ENCODE measurements around the gene CHM.

Gene CHM

DNA sequence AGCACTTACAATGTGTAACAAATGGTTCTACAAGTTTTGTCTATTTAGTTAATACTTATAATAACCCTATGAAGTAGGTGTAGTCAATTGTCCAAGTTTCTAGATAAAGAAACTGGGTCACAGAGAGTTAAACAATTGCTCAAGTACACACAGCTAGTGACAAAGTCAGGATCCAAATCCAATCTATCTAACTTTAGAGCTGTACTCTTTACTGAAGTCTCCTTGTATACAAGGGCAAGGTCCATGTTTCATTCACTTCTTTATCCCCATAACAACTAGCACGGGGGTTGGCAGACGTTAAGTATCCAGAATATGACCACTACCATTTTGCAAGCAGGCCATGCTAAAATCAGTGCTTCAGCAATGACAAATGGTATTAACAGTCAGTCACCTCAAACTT is 141.0 kb downstream of the CHM start:
- DNase-seq (ENCODE audit: low spot score) = no peak

DNA sequence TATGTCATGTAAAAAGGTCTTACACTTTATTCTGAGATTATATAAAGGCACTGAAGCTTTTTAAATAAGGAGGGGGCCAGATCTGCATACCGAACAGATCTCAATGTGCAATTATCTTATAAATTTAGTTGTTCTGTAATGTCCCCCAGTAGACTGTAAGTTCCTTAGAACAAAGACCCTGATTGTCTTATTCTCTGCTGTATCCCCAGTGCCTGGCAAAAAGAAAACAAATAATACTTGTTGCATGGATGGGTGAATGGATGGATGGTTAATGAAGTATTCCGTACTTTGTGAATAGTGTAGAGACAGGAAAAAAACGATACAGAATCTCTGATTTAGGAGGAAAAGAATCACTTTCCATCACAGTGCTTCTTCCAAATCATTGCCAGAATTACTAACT is 141.5 kb downstream of the CHM start:
- no peak for DNase-seq (ENCODE audit: low spot score)

DNA sequence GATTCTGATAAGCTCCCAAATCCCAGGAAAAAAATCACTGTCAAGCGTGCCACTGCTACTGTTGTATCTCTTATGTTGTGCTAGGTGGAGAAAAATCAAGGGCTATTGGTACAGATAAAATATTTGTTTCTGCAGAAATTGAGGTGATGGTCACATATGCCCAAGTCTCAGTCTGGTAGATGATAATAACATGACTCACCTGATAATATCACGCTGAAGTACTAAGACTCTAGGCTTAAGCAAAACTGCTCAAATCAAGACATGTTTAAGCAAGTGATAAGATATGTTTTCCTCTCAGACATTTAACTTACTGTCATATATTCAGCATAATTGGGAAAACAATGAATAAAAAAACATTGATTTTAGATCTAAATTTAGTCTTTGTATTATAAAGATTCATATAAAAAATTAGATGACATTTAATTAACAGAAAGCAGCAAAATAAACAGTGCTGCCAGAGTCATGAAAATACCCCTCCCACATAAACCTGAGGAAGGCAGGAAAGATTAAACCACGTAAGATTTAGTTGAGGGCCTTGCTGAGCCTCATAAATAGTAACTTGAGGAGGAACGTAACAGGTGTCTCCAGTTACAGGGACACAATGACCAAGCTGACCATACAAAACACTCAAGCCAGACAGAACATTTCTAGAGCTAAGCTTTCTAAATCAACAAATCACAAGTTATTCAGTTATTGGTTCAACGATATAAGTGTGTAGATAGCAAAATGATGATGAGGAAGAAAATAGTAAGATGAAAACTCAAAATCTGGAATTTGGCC is 143.5 kb downstream of the CHM start:
- DNase-seq (ENCODE audit: low spot score) = no peak

DNA sequence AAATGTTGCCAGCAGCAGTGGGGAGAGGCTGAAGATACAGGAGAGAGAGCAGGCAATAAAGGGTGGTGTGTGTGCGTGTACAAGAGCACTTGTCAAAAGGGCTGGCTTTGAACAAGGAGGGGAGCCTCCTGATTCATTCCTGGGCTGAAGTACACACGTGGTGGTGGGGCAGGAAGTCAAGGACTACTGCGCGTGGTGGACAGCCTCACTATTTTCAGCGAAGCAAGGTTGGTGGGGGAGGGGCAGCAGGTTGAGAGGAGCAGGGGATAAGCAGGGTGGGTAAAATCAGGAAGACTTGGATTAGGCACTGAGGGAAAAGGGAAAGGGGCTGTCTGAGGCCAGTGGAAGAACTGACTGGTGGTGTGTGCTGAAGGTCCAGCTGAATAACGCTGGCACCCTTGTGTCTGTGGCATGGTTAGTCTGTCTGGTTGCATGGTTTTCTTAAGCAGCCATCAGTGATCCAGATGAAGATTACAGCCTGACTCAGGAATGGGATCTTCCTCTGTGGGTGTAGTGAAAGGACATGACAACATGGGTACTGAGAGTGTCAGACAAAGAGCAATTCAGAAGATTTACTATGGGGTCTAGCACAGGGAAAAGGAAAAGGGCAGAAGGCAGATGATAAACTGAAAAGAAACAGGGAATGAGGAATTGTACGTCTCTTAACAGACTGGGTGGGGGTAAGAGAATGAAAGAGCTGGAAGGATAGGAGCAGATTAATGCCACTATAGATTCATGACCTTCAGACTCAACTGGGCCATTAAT is 149.8 kb downstream of the CHM start:
- no peak for DNase-seq (ENCODE audit: low spot score)

DNA sequence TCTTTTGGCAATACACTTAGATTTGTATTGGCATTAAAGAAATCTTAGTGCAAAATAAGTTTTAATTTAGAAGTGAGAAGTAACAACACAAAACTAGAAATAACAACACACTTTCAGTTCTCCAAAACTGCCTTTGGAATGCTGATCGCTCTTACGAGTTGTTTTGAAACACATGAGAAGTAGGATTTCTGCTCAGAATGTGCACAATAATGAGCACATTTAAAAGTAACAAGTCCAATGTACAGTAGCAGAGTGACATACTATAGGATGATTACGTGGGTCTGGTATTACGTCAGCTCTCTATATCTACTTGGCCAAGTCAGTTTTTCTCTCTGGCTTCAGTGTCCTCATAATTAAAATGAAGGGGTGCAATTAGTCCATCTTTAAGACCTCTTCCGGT is 164.8 kb downstream of the CHM start:
- no peak for DNase-seq (ENCODE audit: low spot score)

DNA sequence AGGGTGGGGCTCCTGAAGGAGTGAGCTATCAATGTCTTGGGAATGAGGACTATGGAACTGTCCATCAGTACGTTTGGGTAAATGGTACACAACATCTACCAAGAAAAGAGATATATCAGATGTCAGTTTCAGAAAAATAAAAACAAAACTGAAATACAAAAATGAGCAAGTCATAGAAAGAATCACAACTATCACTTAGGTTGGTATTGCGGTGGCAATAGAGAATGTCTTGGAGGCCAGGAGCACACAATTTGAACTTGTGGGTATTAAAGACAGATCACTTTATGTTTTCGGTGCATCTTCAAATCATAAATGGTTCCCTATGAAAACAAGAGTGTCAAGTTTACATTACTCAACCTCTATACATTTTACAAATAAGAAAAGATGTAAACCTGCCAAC is 176.8 kb downstream of the CHM start:
- no peak for DNase-seq (ENCODE audit: low spot score)

DNA sequence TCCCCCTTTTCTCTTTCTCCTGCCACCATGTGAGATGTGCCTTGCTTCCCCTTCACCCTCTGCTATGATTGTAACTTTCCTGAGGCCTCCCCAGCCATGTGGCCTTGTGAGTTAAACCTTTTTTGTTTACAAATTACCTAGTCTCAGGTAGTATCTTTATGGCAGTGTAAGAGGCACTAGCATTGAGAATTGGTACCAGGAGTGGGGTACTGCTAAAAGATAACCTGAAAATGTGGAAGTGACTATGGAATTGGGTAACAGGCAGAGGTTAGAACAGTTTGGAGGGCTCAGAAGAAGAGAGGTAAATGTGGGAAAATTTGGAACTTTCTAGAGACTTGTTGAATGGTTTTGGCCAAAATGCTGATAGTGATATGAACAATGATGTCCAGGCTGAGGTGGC is 182.0 kb downstream of the CHM start:
- DNase-seq (ENCODE audit: low spot score) = no peak

DNA sequence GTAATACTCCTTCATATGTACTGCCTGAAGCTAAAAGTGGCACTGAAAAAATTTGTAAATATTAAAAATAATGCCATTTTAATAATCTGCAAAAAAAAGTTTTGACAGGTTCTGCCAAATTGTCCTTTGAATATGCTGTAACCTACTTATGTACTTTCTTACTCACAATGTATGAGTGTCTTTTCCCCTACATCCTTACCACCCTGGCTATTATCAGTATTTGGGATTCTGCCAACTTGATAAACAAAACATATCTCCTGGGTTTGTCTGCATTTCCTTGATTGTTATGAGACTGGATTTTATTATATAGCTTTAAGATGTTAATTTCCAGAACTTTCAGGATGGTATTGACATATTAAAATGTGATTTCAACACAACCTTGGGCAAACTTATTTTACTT is 187.9 kb downstream of the CHM start:
- DNase-seq (ENCODE audit: low spot score) = no peak

DNA sequence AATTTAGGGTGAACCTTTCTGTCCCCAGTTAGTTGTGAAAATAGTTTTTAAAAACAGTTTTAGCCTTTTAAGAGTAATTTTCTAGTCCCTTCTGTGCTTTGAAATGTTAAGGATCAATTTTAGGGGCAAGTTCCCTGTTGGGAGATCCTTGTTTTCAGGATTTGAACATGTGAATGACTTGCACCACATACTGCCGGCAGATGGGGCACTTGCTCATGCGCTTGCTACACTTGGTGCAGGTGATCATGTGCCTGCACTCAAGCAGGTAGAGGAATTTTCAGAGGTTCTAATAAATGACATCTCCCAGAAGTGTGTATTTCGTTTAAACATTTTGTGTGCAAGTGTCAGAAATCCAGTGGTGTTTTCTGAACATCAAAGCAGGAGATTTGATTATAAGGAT is 195.9 kb downstream of the CHM start:
- DNase-seq (ENCODE audit: low spot score) = peak; percentile 10

DNA sequence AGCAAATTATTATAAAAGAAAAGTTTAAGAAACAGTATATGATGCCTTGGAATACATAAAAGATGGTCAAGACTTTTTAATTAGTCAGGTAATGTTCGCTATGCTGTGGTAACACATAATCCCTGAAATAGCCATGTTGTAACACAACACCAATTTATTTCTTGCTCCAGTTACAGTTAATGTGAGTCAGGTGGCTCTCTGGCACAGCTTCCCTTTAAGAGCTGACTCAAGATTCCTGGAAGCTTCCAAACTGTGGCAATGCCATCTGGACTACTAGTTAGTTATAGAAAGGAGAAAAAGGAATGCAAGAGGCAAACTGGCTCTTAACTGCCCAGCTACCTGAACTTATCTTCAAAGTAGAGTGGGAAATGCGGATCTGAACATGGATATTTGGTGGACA is 210.5 kb downstream of the CHM start:
- no peak for DNase-seq (ENCODE audit: low spot score)

DNA sequence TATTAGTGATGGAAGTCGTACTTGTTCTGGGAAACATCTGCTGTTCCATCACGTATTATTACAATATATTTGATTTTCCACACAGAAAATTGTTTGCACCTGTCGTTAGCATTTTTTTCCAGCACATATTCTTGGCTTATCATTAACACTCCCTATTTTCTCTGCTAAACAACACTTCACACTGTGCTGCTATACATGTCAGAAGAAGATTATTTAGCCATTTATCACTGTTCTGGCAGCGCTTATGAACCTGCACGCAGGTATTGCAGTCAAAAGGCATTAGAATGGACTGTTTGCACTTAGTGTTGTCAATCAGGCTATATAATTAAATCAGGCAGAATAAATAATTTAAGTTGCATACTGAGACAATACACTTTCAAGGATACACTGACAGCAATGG is 218.6 kb downstream of the CHM start:
- no peak for DNase-seq (ENCODE audit: low spot score)

DNA sequence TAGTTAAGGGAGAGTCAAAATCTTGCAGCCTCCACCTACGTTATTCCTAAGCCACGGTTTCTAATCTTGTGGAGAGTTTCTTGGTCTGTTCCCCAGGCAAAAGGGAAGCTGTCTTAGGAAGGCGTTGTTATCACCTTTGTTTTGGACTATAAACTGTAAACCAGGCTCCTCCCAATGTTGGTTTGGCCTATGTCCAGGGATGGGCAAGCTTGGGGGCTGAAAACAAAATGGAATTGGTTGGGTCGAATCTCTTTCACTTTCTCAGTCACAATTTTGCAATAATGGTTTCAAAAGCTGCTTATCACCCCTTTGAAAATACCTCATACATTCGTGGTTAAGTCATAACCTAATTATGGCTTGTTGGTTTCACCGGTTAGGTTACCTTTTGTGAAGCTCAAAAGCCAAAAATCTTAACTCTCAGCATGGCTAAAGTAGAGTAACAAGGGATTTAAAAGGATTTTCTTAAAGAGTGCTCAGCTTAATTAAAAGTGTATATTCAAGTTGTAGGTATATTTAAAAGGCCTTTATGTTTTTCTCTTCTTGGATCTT is 232.1 kb downstream of the CHM start:
- no peak for DNase-seq (ENCODE audit: low spot score)

Data from cerebellar cortex (tissue), 1 donor.